ENCODE measurements around the gene TGFB2.

TGFB2 gene

DNA sequence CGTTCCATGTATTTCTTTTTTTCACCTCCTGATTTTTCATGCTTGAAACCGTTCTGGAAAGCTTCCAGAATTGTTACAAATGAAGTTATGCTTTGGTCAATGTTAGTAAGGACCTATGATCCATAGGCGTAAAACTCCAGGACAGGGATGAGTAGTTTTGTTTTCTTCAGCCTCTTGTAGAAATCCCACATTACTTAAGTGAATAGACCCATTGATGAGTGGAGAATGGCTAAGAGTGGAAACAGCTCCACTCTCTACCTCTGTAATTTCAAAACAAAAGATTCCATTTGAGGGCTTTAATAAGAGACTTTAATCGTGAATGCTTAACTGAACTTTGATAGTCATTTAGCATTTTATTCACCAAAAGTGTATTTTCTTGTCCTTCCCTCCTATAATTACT is 3.0 kb upstream of the TGFB2 start:
- Histone ChIP-seq H3K27ac (ENCODE audit: low read length) (no peak overlapping the region), H3K9me3 (ENCODE audit: insufficient read depth, low read length) (no peaks in the 10 kb centered on the region), H3K4me1 (ENCODE audit: low read length) (no peaks in the 10 kb centered on the region), H3K27me3 (ENCODE audit: low read depth, low read length) (peaks cover 5% of the 10 kb centered on the region), H3K4me3 (ENCODE audit: low read length) (no peak overlapping the region), H3K4me2 (ENCODE audit: low read length) (no peak overlapping the region), H4K20me1 (ENCODE audit: insufficient read depth, low read length) (no peaks in the 10 kb centered on the region), H3K9ac (ENCODE audit: low read length) (no peak overlapping the region), H2AFZ (ENCODE audit: low read depth, low read length) (no peak overlapping the region), H3K36me3 (replicated peaks; ENCODE audit: low read depth, low read length) (peaks cover 15% of the 10 kb centered on the region), H3K79me2 (ENCODE audit: low read length) (no peaks in the 10 kb centered on the region)
- TF ChIP-seq, protein P1, sequence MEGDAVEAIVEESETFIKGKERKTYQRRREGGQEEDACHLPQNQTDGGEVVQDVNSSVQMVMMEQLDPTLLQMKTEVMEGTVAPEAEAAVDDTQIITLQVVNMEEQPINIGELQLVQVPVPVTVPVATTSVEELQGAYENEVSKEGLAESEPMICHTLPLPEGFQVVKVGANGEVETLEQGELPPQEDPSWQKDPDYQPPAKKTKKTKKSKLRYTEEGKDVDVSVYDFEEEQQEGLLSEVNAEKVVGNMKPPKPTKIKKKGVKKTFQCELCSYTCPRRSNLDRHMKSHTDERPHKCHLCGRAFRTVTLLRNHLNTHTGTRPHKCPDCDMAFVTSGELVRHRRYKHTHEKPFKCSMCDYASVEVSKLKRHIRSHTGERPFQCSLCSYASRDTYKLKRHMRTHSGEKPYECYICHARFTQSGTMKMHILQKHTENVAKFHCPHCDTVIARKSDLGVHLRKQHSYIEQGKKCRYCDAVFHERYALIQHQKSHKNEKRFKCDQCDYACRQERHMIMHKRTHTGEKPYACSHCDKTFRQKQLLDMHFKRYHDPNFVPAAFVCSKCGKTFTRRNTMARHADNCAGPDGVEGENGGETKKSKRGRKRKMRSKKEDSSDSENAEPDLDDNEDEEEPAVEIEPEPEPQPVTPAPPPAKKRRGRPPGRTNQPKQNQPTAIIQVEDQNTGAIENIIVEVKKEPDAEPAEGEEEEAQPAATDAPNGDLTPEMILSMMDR (IDR thresholded peaks at IDR 0.05; ENCODE audit: low read depth, low read length) = no peak
- no peak for TF ChIP-seq EZH2phosphoT487 (IDR thresholded peaks at IDR 0.05; ENCODE audit: low read depth)

DNA sequence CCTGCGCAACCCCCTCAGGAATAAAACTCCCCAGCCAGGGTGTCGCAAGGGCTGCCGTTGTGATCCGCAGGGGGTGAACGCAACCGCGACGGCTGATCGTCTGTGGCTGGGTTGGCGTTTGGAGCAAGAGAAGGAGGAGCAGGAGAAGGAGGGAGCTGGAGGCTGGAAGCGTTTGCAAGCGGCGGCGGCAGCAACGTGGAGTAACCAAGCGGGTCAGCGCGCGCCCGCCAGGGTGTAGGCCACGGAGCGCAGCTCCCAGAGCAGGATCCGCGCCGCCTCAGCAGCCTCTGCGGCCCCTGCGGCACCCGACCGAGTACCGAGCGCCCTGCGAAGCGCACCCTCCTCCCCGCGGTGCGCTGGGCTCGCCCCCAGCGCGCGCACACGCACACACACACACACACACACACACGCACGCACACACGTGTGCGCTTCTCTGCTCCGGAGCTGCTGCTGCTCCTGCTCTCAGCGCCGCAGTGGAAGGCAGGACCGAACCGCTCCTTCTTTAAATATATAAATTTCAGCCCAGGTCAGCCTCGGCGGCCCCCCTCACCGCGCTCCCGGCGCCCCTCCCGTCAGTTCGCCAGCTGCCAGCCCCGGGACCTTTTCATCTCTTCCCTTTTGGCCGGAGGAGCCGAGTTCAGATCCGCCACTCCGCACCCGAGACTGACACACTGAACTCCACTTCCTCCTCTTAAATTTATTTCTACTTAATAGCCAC is 696 bp downstream of the TGFB2 start:
- no peak overlapping the region for H3K27ac ChIP-seq (ENCODE audit: low read length)
- peaks cover 5% of the 10 kb centered on the region for H3K27me3 ChIP-seq (ENCODE audit: low read depth, low read length)
- H4K20me1 ChIP-seq (ENCODE audit: insufficient read depth, low read length) = no peaks in the 10 kb centered on the region
- no peak overlapping the region for H2AFZ ChIP-seq (ENCODE audit: low read depth, low read length)
- TF ChIP-seq, protein P1 (IDR thresholded peaks at IDR 0.05; ENCODE audit: low read depth, low read length) = no peak
- no peak for TF ChIP-seq EZH2phosphoT487 (IDR thresholded peaks at IDR 0.05; ENCODE audit: low read depth)
- peaks cover 6% of the 10 kb centered on the region for H3K4me1 ChIP-seq (ENCODE audit: low read length)
- no peaks in the 10 kb centered on the region for H3K9me3 ChIP-seq (ENCODE audit: insufficient read depth, low read length)
- peak overlapping the region; percentile 73 for H3K4me3 ChIP-seq (ENCODE audit: low read length)
- no peaks in the 10 kb centered on the region for H3K79me2 ChIP-seq (ENCODE audit: low read length)
- H3K4me2 ChIP-seq (ENCODE audit: low read length) = peak overlapping the region; percentile 78
- peaks cover 15% of the 10 kb centered on the region for H3K36me3 ChIP-seq (replicated peaks; ENCODE audit: low read depth, low read length)
- H3K9ac ChIP-seq (ENCODE audit: low read length) = peak overlapping the region; percentile 36

DNA sequence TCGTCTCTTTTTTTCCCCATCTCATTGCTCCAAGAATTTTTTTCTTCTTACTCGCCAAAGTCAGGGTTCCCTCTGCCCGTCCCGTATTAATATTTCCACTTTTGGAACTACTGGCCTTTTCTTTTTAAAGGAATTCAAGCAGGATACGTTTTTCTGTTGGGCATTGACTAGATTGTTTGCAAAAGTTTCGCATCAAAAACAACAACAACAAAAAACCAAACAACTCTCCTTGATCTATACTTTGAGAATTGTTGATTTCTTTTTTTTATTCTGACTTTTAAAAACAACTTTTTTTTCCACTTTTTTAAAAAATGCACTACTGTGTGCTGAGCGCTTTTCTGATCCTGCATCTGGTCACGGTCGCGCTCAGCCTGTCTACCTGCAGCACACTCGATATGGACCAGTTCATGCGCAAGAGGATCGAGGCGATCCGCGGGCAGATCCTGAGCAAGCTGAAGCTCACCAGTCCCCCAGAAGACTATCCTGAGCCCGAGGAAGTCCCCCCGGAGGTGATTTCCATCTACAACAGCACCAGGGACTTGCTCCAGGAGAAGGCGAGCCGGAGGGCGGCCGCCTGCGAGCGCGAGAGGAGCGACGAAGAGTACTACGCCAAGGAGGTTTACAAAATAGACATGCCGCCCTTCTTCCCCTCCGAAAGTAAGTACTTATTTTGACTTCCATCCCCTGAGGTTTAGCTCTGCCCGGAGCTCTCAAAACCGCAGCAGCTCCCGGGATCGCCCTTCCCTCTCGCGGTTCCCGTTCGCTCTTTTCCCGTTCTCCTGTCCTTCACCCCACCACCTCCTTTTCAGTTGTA is 1.5 kb downstream of the TGFB2 start:
- Histone ChIP-seq H3K27ac (ENCODE audit: low read length) (no peak overlapping the region), H4K20me1 (ENCODE audit: insufficient read depth, low read length) (no peaks in the 10 kb centered on the region), H3K9me3 (ENCODE audit: insufficient read depth, low read length) (no peaks in the 10 kb centered on the region), H3K27me3 (ENCODE audit: low read depth, low read length) (peaks cover 5% of the 10 kb centered on the region), H2AFZ (ENCODE audit: low read depth, low read length) (no peak overlapping the region), H3K4me2 (ENCODE audit: low read length) (peak overlapping the region; percentile 78), H3K4me3 (ENCODE audit: low read length) (peak overlapping the region; percentile 73), H3K36me3 (replicated peaks; ENCODE audit: low read depth, low read length) (peaks cover 14% of the 10 kb centered on the region), H3K4me1 (ENCODE audit: low read length) (peaks cover 10% of the 10 kb centered on the region), H3K9ac (ENCODE audit: low read length) (0 out of 2 replicates have a peak overlapping the region, but pooled peaks have one; percentile 36), H3K79me2 (ENCODE audit: low read length) (no peaks in the 10 kb centered on the region)
- no peak for TF ChIP-seq EZH2phosphoT487 (IDR thresholded peaks at IDR 0.05; ENCODE audit: low read depth)
- TF ChIP-seq, protein P1 (IDR thresholded peaks at IDR 0.05; ENCODE audit: low read depth, low read length) = no peak

DNA sequence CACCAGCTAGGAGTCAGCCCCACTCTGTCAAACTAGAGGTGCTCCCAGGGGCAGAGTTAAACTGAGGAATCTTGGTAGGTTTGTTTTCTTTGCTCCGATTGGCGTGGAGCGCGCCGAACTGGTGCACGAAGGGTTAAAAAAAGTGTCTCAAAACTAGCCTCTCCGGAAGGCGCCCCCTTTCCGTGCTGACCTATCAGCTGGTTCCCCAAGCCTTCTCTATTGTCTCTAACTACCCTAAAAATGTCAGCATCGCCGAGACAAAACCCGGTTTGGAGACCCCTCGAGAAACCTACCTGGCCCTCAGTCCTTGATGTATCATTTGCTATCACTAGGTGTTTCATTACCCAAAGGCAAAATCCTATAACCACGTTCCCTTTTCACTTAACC is 2.2 kb downstream of the TGFB2 start:
- Histone ChIP-seq H3K4me1 (ENCODE audit: low read length) (peaks cover 10% of the 10 kb centered on the region), H3K9me3 (ENCODE audit: insufficient read depth, low read length) (no peaks in the 10 kb centered on the region), H3K36me3 (replicated peaks; ENCODE audit: low read depth, low read length) (peaks cover 14% of the 10 kb centered on the region), H2AFZ (ENCODE audit: low read depth, low read length) (no peak overlapping the region), H3K4me3 (ENCODE audit: low read length) (peak overlapping the region; percentile 73), H3K4me2 (ENCODE audit: low read length) (peak overlapping the region; percentile 78), H4K20me1 (ENCODE audit: insufficient read depth, low read length) (no peaks in the 10 kb centered on the region), H3K9ac (ENCODE audit: low read length) (no peak overlapping the region), H3K79me2 (ENCODE audit: low read length) (no peaks in the 10 kb centered on the region), H3K27ac (ENCODE audit: low read length) (no peak overlapping the region), H3K27me3 (ENCODE audit: low read depth, low read length) (peaks cover 5% of the 10 kb centered on the region)
- no peak for TF ChIP-seq EZH2phosphoT487 (IDR thresholded peaks at IDR 0.05; ENCODE audit: low read depth)
- TF ChIP-seq, protein P1 (IDR thresholded peaks at IDR 0.05; ENCODE audit: low read depth, low read length) = no peak
